Heart left ventricle (tissue), 16 donors: ENCODE results near the gene DNASE1L1. TPM values are rescaled to one million over a fixed set of nuclear protein-coding genes. Genes with fewer than 3 reads are reported as not detected.

ENCODE experiments used
- ATAC-seq, 4 donors: fragments of 200-7000 bp; cut with Tn5 transposase; one replicate each; pipeline ENCODE4 v1.9.1; 2020 to 2022; ENCODE audit warnings: moderate library complexity in 4 of 4, mild to moderate bottlenecking in 3 of 4, moderate number of reproducible peaks in 1 of 4
- DNase-seq, 5 donors: peaks; one replicate each; pipeline ENCODE4 v3.0.0-alpha.2; 2020
- H3K27ac ChIP-seq, 12 donors: fragments of 200-600 bp; sonication (generic) in 4 of 12; one replicate each; pipeline versions ENCODE4 v1.5.0 to v1.8.0; 2016 to 2022; ENCODE audit warnings: mild to moderate bottlenecking in 2 of 12
- H3K27me3 ChIP-seq, 9 donors: fragments of 200-600 bp; sonication (generic) in 2 of 9; one replicate each; pipeline versions ENCODE4 v1.5.1 to v1.8.0; 2016 to 2022; ENCODE audit warnings: mild to moderate bottlenecking in 3 of 9
- H3K36me3 ChIP-seq, 9 donors: fragments of 200-600 bp; sonication (generic) in 2 of 9; one replicate each; pipeline versions ENCODE4 v1.5.0 to v1.8.0; 2018 to 2022; ENCODE audit warnings: mild to moderate bottlenecking in 2 of 9
- H3K4me1 ChIP-seq, 12 donors: fragments of 200-600 bp; sonication (generic) in 4 of 12; one replicate each; pipeline versions ENCODE4 v1.5.0 to v1.8.0; 2016 to 2022; ENCODE audit warnings: mild to moderate bottlenecking in 3 of 12
- H3K4me3 ChIP-seq, 12 donors: fragments of 200-600 bp; sonication (generic) in 4 of 12; one replicate each; pipeline versions ENCODE4 v1.5.0 to v1.8.0; 2017 to 2022; ENCODE audit warnings: mild to moderate bottlenecking in 9 of 12, moderate library complexity in 4 of 12
- H3K9me3 ChIP-seq, 12 donors: fragments of 200-600 bp; sonication (generic) in 4 of 12; one replicate each; pipeline versions ENCODE4 v1.5.0 to v1.8.0; 2016 to 2022; ENCODE audit warnings: mild to moderate bottlenecking in 1 of 12
- CTCF ChIP-seq, 12 donors: fragments of 200-600 bp; sonication (generic) in 4 of 12; IDR thresholded peaks; one replicate each; pipeline versions ENCODE4 v1.5.0 to v1.8.0; 2018 to 2022; ENCODE audit warnings: antibody characterized with exemption in 12 of 12, mild to moderate bottlenecking in 5 of 12
- POLR2A ChIP-seq, 2 donors: fragments of 450-650 bp; IDR thresholded peaks; one replicate each; pipeline ENCODE4 v1.6.1; 2017; ENCODE audit warnings: antibody characterized with exemption in 2 of 2, mild to moderate bottlenecking in 2 of 2, moderate library complexity in 2 of 2
- WGBS, 4 donors: extraction: QIAGEN DNeasy Blood & Tissue Kit in 2 of 4; methylation state at CpG; one replicate each; pipeline versions ENCODE4 v1.1.5 to v1.1.7; 2013 to 2018; 5-methylcytosine and 5-hydroxymethylcytosine counted together
- intact Hi-C, 10 donors: fragments of 100-400 bp; cut with DNase I; formaldehyde crosslinking; loops; one replicate each; pipeline versions ENCODE4 v1.11.1 to v1.14.2; 2022
- polyA plus RNA-seq, 2 donors: library from polyadenylated mRNA; stranded (reverse); fragments of 200-250 nt; gene quantifications; one replicate each; pipeline ENCODE4 v1.2.3, GENCODE V29; 2013
- total RNA-seq, 9 donors: library from RNA; depleted of rRNA in 2 of 9; stranded (reverse); fragments of >200 nt in 2 of 9; fragmentation: NEBNext Ultra II Directional in 3 of 9; extraction: Animal tissue kit (Norgen Biotek cat#: 25700) in 3 of 9; gene quantifications; one replicate each; pipeline versions ENCODE4 v1.1.0 to v1.2.4, GENCODE V29; 2016 to 2023
- donor health status: ischemic (EF 13 %, LVEDD 7.1; RV severe dilation, severe dysfunction).
- donor health status: healthy with polysubstance abuse.
- donor health status: DM: no; HTN: yes; CAD: no.
- donor health status: DM: no; HTN: no; CAD: no.
- donor health status: ischemic (EF 25% LVEDD 6.9; RV normal size, moderate dysfunction).
- donor health status: ischemic (EF 25% LVEDD 5.7; RV mildly dilated, moderate dysfunction).
- donor health status: healthy.
- donor health status: DM: yes; HTN: yes; CAD: no.
- donor health status: ischemic (EF 35%, LVEDD 5.7; RV mildly dilated, moderate dysfunction).
- donor health status: nonischemic (EF 11% LVEDD 7.7; RV severe dilation, severe dysfunction).
- donor health status: DM: yes; HTN: yes; CAD: no.
- donor health status: PGD.
- donor health status: ischemic (EF 29% LVEDD 5.4; RV normal size, mild dysfunction).
- donor health status: nonischemic (EF 23%, LVEDD 6.1; RV moderate dilation, normal function).

DNASE1L1 gene
- total and polyA plus RNA-seq, 11 donors, result 26.7 to 117 (median 43.8) TPM

- 46 to 73% (median 57%) methylated on average over 8 of the region's 8 CpGs for WGBS, 4 donors
- TF ChIP-seq POLR2A (IDR thresholded peaks at IDR 0.05), result no peak
- TF ChIP-seq CTCF (IDR thresholded peaks at IDR 0.05), result peak in 11 of 12 donors; percentile 4 to 58 (median 38)
- Histone ChIP-seq H3K9me3 (no peaks in the 10 kb centered on the region), H3K27ac (peak overlapping the region in 2 of 12 donors; percentile 21 to 27), H3K36me3 (peaks cover 0 to 18% (median 5%) of the 10 kb centered on the region in 9 donors), H3K27me3 (no peaks in the 10 kb centered on the region), H3K4me3 (no peak overlapping the region), H3K4me1 (peaks cover 0 to 23% (median 10%) of the 10 kb centered on the region in 12 donors)
- peak in 1 of 4 donors; percentile 29 for ATAC-seq
- DNase-seq, result no peak
- intact Hi-C loops, result no loop called here
Observed at GRCh38 chrX:154384284-154384892, 24.7 kb downstream of the DNASE1L1 start.

- TF ChIP-seq POLR2A (IDR thresholded peaks at IDR 0.05), result no peak
- TF ChIP-seq CTCF (IDR thresholded peaks at IDR 0.05), result no peak
- peak overlapping the region in 1 of 12 donors; percentile 43 for H3K27ac ChIP-seq
- peaks cover 0 to 23% (median 10%) of the 10 kb centered on the region in 12 donors for H3K4me1 ChIP-seq
- H3K9me3 ChIP-seq, result peaks cover 0 to 5% (median 0%) of the 10 kb centered on the region in 12 donors
- WGBS, 4 donors, result 50 to 64% (median 59%) methylated on average over 13 to 14 of the region's 14 CpGs
- no peak for DNase-seq
- H3K36me3 ChIP-seq, result peaks cover 0 to 18% (median 5%) of the 10 kb centered on the region in 9 donors
- no peak for ATAC-seq
- intact Hi-C loops, result no loop called here
- no peak overlapping the region for H3K4me3 ChIP-seq
- no peaks in the 10 kb centered on the region for H3K27me3 ChIP-seq
Observed at GRCh38 chrX:154383359-154384283, 25.4 kb downstream of the DNASE1L1 start.

GRCh38 chrX:154382483-154383069 is 26.5 kb downstream of the DNASE1L1 start:
- Histone ChIP-seq H3K27me3 (no peaks in the 10 kb centered on the region), H3K9me3 (peaks cover 0 to 8% (median 0%) of the 10 kb centered on the region in 12 donors), H3K4me1 (peaks cover 0 to 28% (median 10%) of the 10 kb centered on the region in 12 donors), H3K36me3 (peaks cover 0 to 18% (median 5%) of the 10 kb centered on the region in 9 donors), H3K27ac (peak overlapping the region in 1 of 12 donors; percentile 43), H3K4me3 (no peak overlapping the region)
- DNase-seq (no peak), ATAC-seq (no peak)
- intact Hi-C loops, result no loop called here
- TF ChIP-seq POLR2A (IDR thresholded peaks at IDR 0.05) (no peak), CTCF (IDR thresholded peaks at IDR 0.05) (no peak)
- 68 to 75% (median 72%) methylated on average over 11 of the region's 11 CpGs for WGBS, 4 donors
